Right ventricle myocardium inferior (tissue), 1 donor: Measurements from ENCODE around the gene XPR1. TPM values are rescaled to one million over a fixed set of nuclear protein-coding genes. Genes with fewer than 3 reads are reported as not detected.

Source experiments
- ATAC-seq: fragments of 200-7000 bp; cut with Tn5 transposase; one replicate; pipeline ENCODE4 v1.9.1; 2020; ENCODE audit warnings: mild to moderate bottlenecking, moderate library complexity
- DNase-seq: peaks from one replicate; pipeline ENCODE4 v3.0.0; 2021; ENCODE audit errors: missing footprints
- intact Hi-C: fragments of 100-400 bp; cut with DNase I; formaldehyde crosslinking; loops from one replicate; pipeline ENCODE4 v1.11.0; 2022
- total RNA-seq: library from RNA; stranded (reverse); fragmentation: NEBNext Ultra II Directional; extraction: Animal tissue kit (Norgen Biotek cat#: 25700); gene quantifications from one replicate; pipeline ENCODE4 v1.2.1, GENCODE V29; 2021
- donor health status: DM: no; HTN: yes; CAD: no; lungs with severe emphysema.

The XPR1 gene
- total RNA-seq, 1 donor from 2014 or later = 35.8 TPM

GRCh38 chr1:180611016-180611930 lies 20.5 kb upstream of the XPR1 start:
- intact Hi-C loops = no loop called here
- ATAC-seq = peak; percentile 61
- DNase-seq = no peak

- intact Hi-C loops = no loop called here
- ATAC-seq = no peak
- no peak for DNase-seq
Measured at GRCh38 chr1:180612632-180613031, 19.2 kb upstream of the XPR1 start.

- no peak for ATAC-seq
- DNase-seq = no peak
- intact Hi-C loops = no loop called here
Measured at GRCh38 chr1:180614730-180615129, 17.1 kb upstream of the XPR1 start.

- intact Hi-C loops = no loop called here
- ATAC-seq (no peak), DNase-seq (no peak)
Measured at GRCh38 chr1:180615493-180616290, 16.1 kb upstream of the XPR1 start.

GRCh38 chr1:180616439-180616838 lies 15.4 kb upstream of the XPR1 start:
- DNase-seq (no peak), ATAC-seq (no peak)
- intact Hi-C loops = no loop called here

DNA sequence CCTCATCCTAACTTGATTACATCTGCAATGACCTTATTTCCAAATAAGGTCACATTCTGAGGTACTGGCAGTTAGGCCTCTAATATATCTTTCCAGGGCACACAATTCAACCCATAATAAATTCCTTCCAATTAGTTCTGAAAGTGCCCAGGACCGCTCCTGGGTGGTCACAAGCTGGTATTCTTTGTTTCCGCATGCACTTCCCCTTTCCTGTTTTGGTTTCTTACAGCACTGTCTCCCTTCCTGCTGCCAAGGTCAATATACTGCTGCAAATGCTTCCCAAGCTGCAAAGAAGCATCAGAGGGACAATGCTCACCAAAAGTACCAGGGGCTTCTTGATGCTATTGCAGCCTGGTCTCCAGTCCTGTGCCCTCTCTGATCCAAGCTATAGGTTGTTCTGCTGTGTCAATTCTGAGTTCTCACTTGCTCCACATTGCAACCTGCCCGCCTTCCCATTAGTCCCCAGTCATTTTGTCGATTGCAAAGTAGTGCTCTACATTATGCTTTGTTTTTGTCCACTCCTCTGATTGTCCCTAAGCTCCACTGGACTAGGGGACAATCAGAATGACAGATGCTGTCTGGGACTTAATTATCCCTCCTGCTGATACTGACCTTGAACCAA lies 13.9 kb upstream of the XPR1 start:
- peak; percentile 39 for ATAC-seq
- DNase-seq = no peak
- intact Hi-C loops = no loop called here

- intact Hi-C loops = no loop called here
- no peak for DNase-seq
- ATAC-seq = no peak
Measured at GRCh38 chr1:180620581-180620980, 11.2 kb upstream of the XPR1 start.

GRCh38 chr1:180622658-180623508 lies 8.9 kb upstream of the XPR1 start:
- ATAC-seq (no peak), DNase-seq (no peak)
- intact Hi-C loops = no loop called here

DNA sequence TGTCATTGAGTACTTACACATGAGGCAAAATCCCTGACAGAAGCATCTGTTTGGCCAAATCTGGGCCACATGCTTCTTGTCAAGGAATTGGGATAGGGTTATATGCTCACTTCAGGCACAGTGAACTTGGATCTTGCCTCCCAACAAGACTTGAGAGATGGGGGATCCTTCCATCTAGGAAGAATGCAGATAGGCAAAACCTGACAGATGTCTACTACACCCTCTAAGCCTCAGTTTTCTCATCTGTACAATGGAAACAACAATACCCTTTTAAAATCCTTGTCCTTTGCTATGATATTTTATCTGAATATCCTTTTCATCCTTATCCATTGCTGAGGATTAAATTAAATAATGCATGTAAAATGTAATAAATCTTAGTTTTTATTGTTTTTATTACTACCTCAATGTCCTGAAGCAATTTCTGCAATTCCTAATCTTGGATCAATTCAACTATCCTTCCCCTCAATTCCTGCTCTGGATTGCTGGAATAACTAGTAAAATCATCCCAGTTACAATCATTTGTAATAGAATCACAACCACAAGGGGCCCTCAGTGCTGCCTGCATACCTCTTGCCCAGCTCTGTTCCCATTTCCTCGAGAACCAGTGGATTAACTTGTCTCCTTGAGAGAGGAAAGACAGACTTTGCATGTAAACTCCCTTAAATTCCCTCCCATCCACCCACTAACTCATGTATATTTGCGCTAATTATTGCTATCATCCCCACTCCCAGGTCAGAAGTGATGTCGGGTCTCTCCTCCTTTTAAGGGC lies 8.1 kb upstream of the XPR1 start:
- DNase-seq (no peak), ATAC-seq (no peak)
- intact Hi-C loops = no loop called here

- intact Hi-C loops = no loop called here
Measured at GRCh38 chr1:180626711-180627110, 5.1 kb upstream of the XPR1 start.

DNA sequence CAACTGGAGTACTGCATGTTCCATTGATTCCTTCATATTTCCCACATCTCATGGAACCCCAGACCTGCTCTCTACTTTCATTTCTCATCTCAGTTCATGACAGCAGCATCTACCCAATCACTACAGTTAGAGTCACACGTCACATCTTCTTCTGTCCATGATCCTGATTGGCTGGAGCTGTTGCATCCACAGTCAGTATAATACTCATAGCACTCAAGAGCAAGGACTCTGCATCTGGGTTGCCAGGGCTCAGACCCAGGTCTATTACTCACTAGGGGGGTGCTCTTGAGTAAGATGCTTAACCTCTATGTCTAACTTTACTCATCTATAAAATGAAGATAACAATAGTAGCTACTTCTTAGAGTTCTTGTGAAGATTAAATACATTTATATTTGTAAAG lies 4.4 kb upstream of the XPR1 start:
- intact Hi-C loops = no loop called here
- DNase-seq (no peak), ATAC-seq (no peak)

More at GRCh38 chr1:180626711-180627110, 5.1 kb upstream of the XPR1 start:
- DNase-seq (no peak), ATAC-seq (no peak)

- DNase-seq (no peak), ATAC-seq (no peak)
- intact Hi-C loops = no loop called here
Measured at GRCh38 chr1:180628646-180629045, 3.2 kb upstream of the XPR1 start.

- intact Hi-C loops = no loop called here
- no peak for DNase-seq
- ATAC-seq = peak; percentile 8
Measured at GRCh38 chr1:180630408-180631193, 1.2 kb upstream of the XPR1 start.

DNA sequence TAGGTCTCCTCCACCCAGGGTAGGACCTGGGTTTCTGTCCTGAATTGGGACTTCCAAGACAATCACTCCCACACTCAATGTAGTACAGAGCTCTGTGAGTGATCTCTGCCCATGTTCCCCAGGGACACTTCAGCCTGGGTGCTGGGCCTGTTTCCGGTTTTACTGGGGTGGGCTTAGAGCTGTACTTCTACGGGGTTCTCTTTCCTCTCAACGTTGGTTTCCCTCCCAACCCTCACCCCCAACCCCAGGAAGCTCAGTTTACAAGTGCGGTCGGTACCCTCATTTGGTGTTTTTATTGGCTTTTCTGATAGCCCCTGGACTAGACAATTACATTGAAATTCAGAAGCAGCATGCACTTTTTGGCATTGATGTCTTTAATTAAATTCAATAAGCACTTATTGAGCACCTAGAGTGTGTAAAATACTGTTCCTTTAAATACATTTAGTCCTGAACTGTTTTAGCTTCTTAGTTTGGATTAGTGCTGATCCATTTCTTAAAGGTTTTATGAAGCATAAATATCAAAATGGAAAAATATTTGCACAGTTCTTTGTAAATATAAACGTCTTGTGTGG lies 542 bp upstream of the XPR1 start:
- ATAC-seq (no peak), DNase-seq (no peak)
- intact Hi-C loops = no loop called here

- peak; percentile 83 for DNase-seq
- peak; percentile 43 for ATAC-seq
- intact Hi-C loops = loop anchor here (1.0 to 2.0 kb wide), 3 partner anchors 35 to 224 kb away; no protein-coding TSS in a partner anchor
Measured at GRCh38 chr1:180632326-180633056, 669 bp downstream of the XPR1 start.
